Measurements from ENCODE around the gene SLC25A48.

SLC25A48 gene

GRCh38 chr5:135937245-135937911, 102.9 kb downstream of the SLC25A48 start:
- DNase-seq, result no peak

Measured in activated CD4-positive, alpha-beta T cell treated with anti-CD3 and anti-CD28 coated beads, Interleukin-2, amount 50 U/mL, for 4 hours (primary cell).